Dendritic cell treated with granulocyte-macrophage colony-stimulating factor and Interleukin-4, amounts not matched to agents 40 ng/mL and 50 ng/mL, for 4 days (primary cell): ENCODE measurements around the gene INPP1.

Source experiments
- H3K27ac Mint-ChIP-seq: one replicate; pipeline ENCODE4 v1.8.0; 2022; ENCODE audit warnings: mild to moderate bottlenecking, mixed read lengths
- H3K27me3 Mint-ChIP-seq: one replicate; pipeline ENCODE4 v1.8.0; 2022; ENCODE audit warnings: mild to moderate bottlenecking, mixed read lengths
- H3K36me3 Mint-ChIP-seq: one replicate; pipeline ENCODE4 v1.8.0; 2022; ENCODE audit warnings: low read depth, mixed read lengths
- H3K4me1 Mint-ChIP-seq: one replicate; pipeline ENCODE4 v1.8.0; 2022; ENCODE audit warnings: low read depth, mixed read lengths
- H3K4me3 Mint-ChIP-seq: one replicate; pipeline ENCODE4 v1.8.0; 2022; ENCODE audit warnings: mild to moderate bottlenecking, moderate library complexity, mixed read lengths
- H3K9me3 Mint-ChIP-seq: one replicate; pipeline ENCODE4 v1.8.0; 2022; ENCODE audit warnings: mixed read lengths
- intact Hi-C: fragments of 100-400 bp; cut with micrococcal nuclease; formaldehyde crosslinking; loops from one replicate; pipeline ENCODE4 v1.15.0; 2022

INPP1 gene

GRCh38 chr2:190387422-190387821 lies 44.0 kb downstream of the INPP1 start:
- Mint-ChIP-seq H3K27ac (no peak overlapping the region), H3K27me3 (peaks cover 3% of the 10 kb centered on the region), H3K4me1 (no peaks in the 10 kb centered on the region), H3K36me3 (no peaks in the 10 kb centered on the region), H3K4me3 (no peak overlapping the region), H3K9me3 (no peaks in the 10 kb centered on the region)
- intact Hi-C loops, result no loop called here

GRCh38 chr2:190396271-190396670 lies 52.9 kb downstream of the INPP1 start:
- H3K27ac Mint-ChIP-seq, result no peak overlapping the region
- H3K36me3 Mint-ChIP-seq, result no peaks in the 10 kb centered on the region
- H3K9me3 Mint-ChIP-seq, result no peaks in the 10 kb centered on the region
- peaks cover 7% of the 10 kb centered on the region for H3K27me3 Mint-ChIP-seq
- intact Hi-C loops, result no loop called here
- H3K4me3 Mint-ChIP-seq, result no peak overlapping the region
- H3K4me1 Mint-ChIP-seq, result no peaks in the 10 kb centered on the region

GRCh38 chr2:190402986-190403603 lies 59.7 kb downstream of the INPP1 start:
- no peak overlapping the region for H3K4me3 Mint-ChIP-seq
- no peak overlapping the region for H3K27ac Mint-ChIP-seq
- H3K9me3 Mint-ChIP-seq, result no peaks in the 10 kb centered on the region
- H3K4me1 Mint-ChIP-seq, result no peaks in the 10 kb centered on the region
- intact Hi-C loops, result loop anchor here (10.0 kb wide), 1 partner anchor 132 kb away; the partner anchor contains the start of gene NEMP2
- no peaks in the 10 kb centered on the region for H3K36me3 Mint-ChIP-seq
- H3K27me3 Mint-ChIP-seq, result peaks cover 2% of the 10 kb centered on the region

GRCh38 chr2:190404487-190404886 lies 61.1 kb downstream of the INPP1 start:
- peaks cover 4% of the 10 kb centered on the region for H3K4me1 Mint-ChIP-seq
- H3K27me3 Mint-ChIP-seq, result peaks cover 2% of the 10 kb centered on the region
- H3K4me3 Mint-ChIP-seq, result no peak overlapping the region
- H3K27ac Mint-ChIP-seq, result no peak overlapping the region
- H3K9me3 Mint-ChIP-seq, result no peaks in the 10 kb centered on the region
- no peaks in the 10 kb centered on the region for H3K36me3 Mint-ChIP-seq
- intact Hi-C loops, result loop anchor here (10.0 kb wide), 1 partner anchor 130 kb away; the partner anchor contains the start of gene NEMP2

- Mint-ChIP-seq H3K27me3 (peaks cover 2% of the 10 kb centered on the region), H3K4me1 (peaks cover 9% of the 10 kb centered on the region), H3K9me3 (no peaks in the 10 kb centered on the region), H3K4me3 (no peak overlapping the region), H3K27ac (no peak overlapping the region), H3K36me3 (no peaks in the 10 kb centered on the region)
- intact Hi-C loops, result loop anchor here (5.0 to 10.0 kb wide), 2 partner anchors 130 to 247 kb away; partner anchors contain the start of gene NEMP2
Measured at GRCh38 chr2:190405070-190405469, 61.7 kb downstream of the INPP1 start.

- H3K4me1 Mint-ChIP-seq, result peaks cover 9% of the 10 kb centered on the region
Measured at GRCh38 chr2:190405995-190406394, 62.6 kb downstream of the INPP1 start.

GRCh38 chr2:190406805-190407204 lies 63.4 kb downstream of the INPP1 start:
- H3K36me3 Mint-ChIP-seq, result no peaks in the 10 kb centered on the region
- no peak overlapping the region for H3K27ac Mint-ChIP-seq
- intact Hi-C loops, result loop anchor here (5.0 to 10.0 kb wide), 2 partner anchors 128 to 245 kb away; partner anchors contain the start of gene NEMP2
- no peak overlapping the region for H3K4me3 Mint-ChIP-seq
- H3K27me3 Mint-ChIP-seq, result peaks cover 2% of the 10 kb centered on the region
- no peaks in the 10 kb centered on the region for H3K9me3 Mint-ChIP-seq
- H3K4me1 Mint-ChIP-seq, result peaks cover 18% of the 10 kb centered on the region

More at GRCh38 chr2:190405995-190406394, 62.6 kb downstream of the INPP1 start:
- Mint-ChIP-seq H3K36me3 (no peaks in the 10 kb centered on the region), H3K9me3 (no peaks in the 10 kb centered on the region), H3K27ac (no peak overlapping the region), H3K4me3 (no peak overlapping the region), H3K27me3 (peaks cover 2% of the 10 kb centered on the region)
- intact Hi-C loops, result loop anchor here (5.0 to 10.0 kb wide), 2 partner anchors 129 to 246 kb away; partner anchors contain the start of gene NEMP2

- Mint-ChIP-seq H3K36me3 (no peaks in the 10 kb centered on the region), H3K27ac (no peak overlapping the region), H3K4me3 (no peak overlapping the region), H3K4me1 (peaks cover 19% of the 10 kb centered on the region), H3K27me3 (peaks cover 2% of the 10 kb centered on the region), H3K9me3 (no peaks in the 10 kb centered on the region)
- intact Hi-C loops, result loop anchor here (5.0 to 10.0 kb wide), 2 partner anchors 128 to 245 kb away; partner anchors contain the start of gene NEMP2
Measured at GRCh38 chr2:190407246-190407661, 63.9 kb downstream of the INPP1 start.

- Mint-ChIP-seq H3K4me3 (peak within 1 kb of the TSS; percentile 73), H3K4me1 (peaks cover 21% of the 10 kb centered on the region)
Measured at GRCh38 chr2:190407662-190408537, 64.5 kb downstream of the INPP1 start, which contains the start of gene MFSD6. MFSD6 (plus strand) TSS chr2:190408355; CDS start chr2:190436030, 27,675 bp downstream.

GRCh38 chr2:190408538-190409271 lies 65.3 kb downstream of the INPP1 start:
- Mint-ChIP-seq H3K9me3 (no peaks in the 10 kb centered on the region), H3K27ac (peak overlapping the region; percentile 80), H3K4me3 (peak overlapping the region; percentile 73), H3K4me1 (peaks cover 29% of the 10 kb centered on the region), H3K36me3 (no peaks in the 10 kb centered on the region), H3K27me3 (peaks cover 2% of the 10 kb centered on the region)
- intact Hi-C loops, result loop anchor here (5.0 to 10.0 kb wide), 2 partner anchors 126 to 244 kb away; partner anchors contain the start of gene NEMP2

More at GRCh38 chr2:190407662-190408537, 64.5 kb downstream of the INPP1 start, which contains the start of gene MFSD6:
- no peaks in the 10 kb centered on the region for H3K36me3 Mint-ChIP-seq
- peaks cover 2% of the 10 kb centered on the region for H3K27me3 Mint-ChIP-seq
- no peaks in the 10 kb centered on the region for H3K9me3 Mint-ChIP-seq
- intact Hi-C loops, result loop anchor here (5.0 to 10.0 kb wide), 2 partner anchors 127 to 244 kb away; partner anchors contain the start of gene NEMP2
- peak within 1 kb of the TSS; percentile 80 for H3K27ac Mint-ChIP-seq

GRCh38 chr2:190409616-190410015 lies 66.2 kb downstream of the INPP1 start:
- Mint-ChIP-seq H3K27me3 (peaks cover 2% of the 10 kb centered on the region), H3K36me3 (no peaks in the 10 kb centered on the region), H3K4me1 (peaks cover 32% of the 10 kb centered on the region), H3K9me3 (no peaks in the 10 kb centered on the region), H3K4me3 (no peak overlapping the region), H3K27ac (no peak overlapping the region)
- intact Hi-C loops, result loop anchor here (5.0 to 10.0 kb wide), 2 partner anchors 125 to 243 kb away; partner anchors contain the start of gene NEMP2

- intact Hi-C loops, result no loop called here
- Mint-ChIP-seq H3K36me3 (no peaks in the 10 kb centered on the region), H3K27ac (no peak overlapping the region), H3K9me3 (no peaks in the 10 kb centered on the region), H3K4me3 (no peak overlapping the region), H3K4me1 (peaks cover 32% of the 10 kb centered on the region), H3K27me3 (peaks cover 2% of the 10 kb centered on the region)
Measured at GRCh38 chr2:190410166-190410565, 66.8 kb downstream of the INPP1 start.

- H3K27me3 Mint-ChIP-seq, result no peaks in the 10 kb centered on the region
- intact Hi-C loops, result no loop called here
- peaks cover 38% of the 10 kb centered on the region for H3K4me1 Mint-ChIP-seq
- no peaks in the 10 kb centered on the region for H3K9me3 Mint-ChIP-seq
- peaks cover 6% of the 10 kb centered on the region for H3K36me3 Mint-ChIP-seq
- no peak overlapping the region for H3K4me3 Mint-ChIP-seq
- H3K27ac Mint-ChIP-seq, result peak overlapping the region; percentile 57
Measured at GRCh38 chr2:190412966-190413365, 69.6 kb downstream of the INPP1 start.
